Endothelial cell of umbilical vein (primary cell): Measurements from ENCODE around the gene ADAM22. TPM values are rescaled to one million over a fixed set of nuclear protein-coding genes. Genes with fewer than 3 reads are reported as not detected.

Source experiments
- BruUV-seq: library from RNA; stranded (reverse); fragments of 400-500 nt; replicated peaks from 2 replicates; lab custom pipeline; 2021; lab: Mats Ljungman, UMichigan
- CTCF ChIA-PET: fragments of 300-600, 350-600 bp; sonication (Branson Sonifier 250); formaldehyde crosslinking; loops from one replicate; lab custom pipeline; 2021; ENCODE audit warnings: antibody characterized with exemption, inconsistent platforms; lab: Charles Lee
- POLR2A ChIA-PET: fragments of 300-600, 350-600 bp; sonication (Branson Sonifier 250); formaldehyde crosslinking; loops from one replicate; lab custom pipeline; 2021; ENCODE audit warnings: antibody characterized with exemption, inconsistent platforms; lab: Charles Lee
- DNase-seq: peaks from one replicate; pipeline ENCODE4 v3.0.0-alpha.2; 2011; ENCODE audit warnings: low read depth, low spot score
- FAIRE-seq: peaks from 2 replicates; lab custom pipeline; 2011; peaks lifted over from hg19 to GRCh38; lab: Jason Lieb, UNC
- H2AFZ ChIP-seq: 2 replicates; pipeline ENCODE4 v1.6.0; 2012; ENCODE audit warnings: low read depth, low read length, control low read depth, inconsistent platforms
- H3K27ac ChIP-seq: 2 replicates; pipeline ENCODE4 v1.5.1; 2011; ENCODE audit warnings: low read depth, mild to moderate bottlenecking, control low read depth, low read length, moderate library complexity; ENCODE audit not compliant: insufficient read depth
- H3K27me3 ChIP-seq, 2 experiments: 2 replicates each; pipeline versions ENCODE4 v1.6.0 to v1.6.1; 2011; ENCODE audit warnings: low read length in 2 of 2, mixed read lengths in 1 of 2; ENCODE audit not compliant: control insufficient read depth in 2 of 2, insufficient read depth in 2 of 2
- H3K36me3 ChIP-seq, 2 experiments: 2 replicates in 1 of 2; 3 replicates in 1 of 2; pipeline ENCODE4 v1.5.1; 2011; ENCODE audit warnings: low read length in 2 of 2, mild to moderate bottlenecking in 1 of 2, moderate library complexity in 1 of 2; ENCODE audit not compliant: control insufficient read depth in 2 of 2, insufficient read depth in 2 of 2; ENCODE audit errors: extremely low read depth in 1 of 2
- H3K4me1 ChIP-seq: 3 replicates; pipeline ENCODE4 v1.5.1; 2011; ENCODE audit warnings: mild to moderate bottlenecking, low read length; ENCODE audit not compliant: control insufficient read depth, insufficient read depth; ENCODE audit errors: extremely low read depth
- H3K4me2 ChIP-seq: 2 replicates; pipeline ENCODE4 v1.6.1; 2011; ENCODE audit warnings: low read length, control low read depth, mixed read lengths; ENCODE audit not compliant: insufficient read depth
- H3K4me3 ChIP-seq, 3 experiments: fragments of 200-600 bp in 1 of 3; sonication (generic), shearing (Covaris generic) in 1 of 3; replicated peaks in 1 of 3; 2 replicates each; pipeline ENCODE4 v1.5.1; 2011 to 2016; ENCODE audit warnings: control low read depth in 3 of 3, low read length in 3 of 3, mild to moderate bottlenecking in 2 of 3, inconsistent platforms in 1 of 3, low read depth in 1 of 3, moderate library complexity in 1 of 3; ENCODE audit not compliant: insufficient read depth in 1 of 3
- H3K79me2 ChIP-seq: 2 replicates; pipeline ENCODE4 v1.6.0; 2012; ENCODE audit warnings: low read length, inconsistent platforms; ENCODE audit not compliant: control insufficient read depth, insufficient read depth
- H3K9ac ChIP-seq: replicated peaks from 2 replicates; pipeline ENCODE3; 2011; ENCODE audit warnings: low read length, control low read depth; ENCODE audit not compliant: insufficient read depth; ENCODE audit errors: extremely low read depth
- H3K9me1 ChIP-seq: replicated peaks from 3 replicates; pipeline ENCODE4 v1.6.0; 2011; ENCODE audit warnings: mild to moderate bottlenecking, low read length; ENCODE audit not compliant: control insufficient read depth, insufficient read depth; ENCODE audit errors: extremely low read depth
- H3K9me3 ChIP-seq: replicated peaks from 2 replicates; pipeline ENCODE4 v1.5.1; 2012; ENCODE audit warnings: low read length, inconsistent platforms; ENCODE audit not compliant: control insufficient read depth, insufficient read depth
- H4K20me1 ChIP-seq: replicated peaks from 2 replicates; pipeline ENCODE3; 2011; ENCODE audit warnings: mild to moderate bottlenecking, low read length; ENCODE audit not compliant: control insufficient read depth, insufficient read depth; ENCODE audit errors: extremely low read depth
- EZH2 ChIP-seq: IDR thresholded peaks from 2 replicates; pipeline ENCODE4 v1.6.1; 2012; ENCODE audit warnings: borderline replicate concordance, low read depth, mild to moderate bottlenecking, moderate library complexity, low read length, inconsistent platforms; ENCODE audit not compliant: severe bottlenecking
- FOS ChIP-seq: IDR thresholded peaks from 2 replicates; pipeline ENCODE4 v1.6.1; 2011; ENCODE audit warnings: mild to moderate bottlenecking, low read length, moderate library complexity, borderline replicate concordance; ENCODE audit not compliant: insufficient read depth
- GATA2 ChIP-seq: IDR thresholded peaks from 2 replicates; pipeline ENCODE4 v1.7.0; 2011; ENCODE audit warnings: low read depth, mild to moderate bottlenecking, moderate library complexity, mixed read lengths, low read length; ENCODE audit not compliant: insufficient read length, insufficient read depth
- JUN ChIP-seq: IDR thresholded peaks from 2 replicates; pipeline ENCODE4 v1.6.1; 2011; ENCODE audit warnings: borderline replicate concordance, low read depth; ENCODE audit not compliant: insufficient read length, insufficient read depth
- MYC ChIP-seq: IDR thresholded peaks from one replicate; pipeline ENCODE4 v1.6.1; 2011; ENCODE audit warnings: mild to moderate bottlenecking, low read depth, low read length
- POLR2A ChIP-seq: IDR thresholded peaks from 2 replicates; pipeline ENCODE4 v1.6.1; 2012; ENCODE audit warnings: low read depth, mild to moderate bottlenecking, control low read depth, low read length
- POLR2AphosphoS5 ChIP-seq: IDR thresholded peaks from 2 replicates; pipeline ENCODE4 v1.6.1; 2012; ENCODE audit warnings: low read depth, mild to moderate bottlenecking, control low read depth, low read length, moderate library complexity; ENCODE audit not compliant: insufficient read depth
- dilution Hi-C: fragments of 300-500 bp; cut with MboI; formaldehyde crosslinking; loops from one replicate; pipeline ENCODE4 v1.15.0; 2019; ENCODE audit warnings: low sequenced_read_pairs; ENCODE audit not compliant: extremely low pct_ligation_motif_present
- intact Hi-C: fragments of 100-400 bp; cut with micrococcal nuclease; formaldehyde crosslinking; loops from one replicate; pipeline ENCODE4 v1.10.0; 2022
- polyA plus RNA-seq, 4 experiments: library from polyadenylated mRNA; depleted of rRNA in 3 of 4; stranded (reverse) in 3 of 4; unstranded in 1 of 4; fragments of >200 nt; gene quantifications; 2 replicates each; pipeline versions ENCODE4 v1.2.1 to v1.2.3, GENCODE V29; 2011 to 2012; ENCODE audit warnings: missing spikeins in 1 of 4
- total RNA-seq: library from RNA; stranded (reverse); gene quantifications from 2 replicates; pipeline ENCODE4 v1.2.3, GENCODE V29; 2021
- TF ChIP-seq, protein P1 (sequence below): IDR thresholded peaks from 2 replicates; pipeline ENCODE4 v1.6.1; 2011; ENCODE audit not compliant: insufficient read depth, insufficient read length
- TF ChIP-seq, protein P2 (sequence below), 2 donors: IDR thresholded peaks; 1 replicate in 1 of 2; 2 replicates in 1 of 2; pipeline ENCODE4 v1.5.1; 2011; ENCODE audit warnings: low read length in 2 of 2, mild to moderate bottlenecking in 2 of 2, moderate library complexity in 2 of 2, control low read depth in 1 of 2, inconsistent platforms in 1 of 2, low read depth in 1 of 2; ENCODE audit not compliant: insufficient read depth in 1 of 2; ENCODE audit errors: extremely low read depth in 1 of 2

Gene ADAM22
- total and polyA plus RNA-seq, 2 donors (not counting 3 experiments of a cell fraction or from before 2014, with no cell fraction given) = 0.33 to 0.53 TPM

DNA sequence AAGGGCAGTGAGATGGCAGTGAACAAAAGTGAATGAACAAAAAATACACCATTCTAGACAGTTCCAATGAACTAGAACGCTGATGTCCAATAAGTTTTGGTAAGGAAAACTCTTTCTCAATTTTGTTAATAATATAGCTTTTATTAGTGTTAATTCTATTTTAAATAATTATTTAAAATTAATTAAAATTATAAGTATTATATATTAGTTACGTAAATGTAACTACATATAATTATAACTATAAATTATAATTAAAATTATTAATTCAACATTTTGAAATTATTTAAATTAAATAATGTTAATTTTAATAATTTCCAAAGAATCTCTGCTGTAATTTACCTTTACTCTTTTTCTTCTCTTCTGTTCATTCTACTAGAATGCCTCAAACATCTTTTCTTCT, 280.4 kb downstream of the ADAM22 start:
- no peaks in the 10 kb centered on the region for H3K9me1 ChIP-seq
- no peak overlapping the region for H3K4me3 ChIP-seq
- dilution Hi-C loops = no loop called here
- no peak overlapping the region for H3K4me2 ChIP-seq
- H3K9me3 ChIP-seq = no peaks in the 10 kb centered on the region
- no peak for FAIRE-seq
- ChIA-PET CTCF (interaction anchor here (1.1 kb wide), 1 partner anchor 10 kb away, joined by 3 read pairs; no protein-coding TSS in a partner anchor), POLR2A (no interaction called here)
- peaks cover 4% of the 10 kb centered on the region for H4K20me1 ChIP-seq
- no peak overlapping the region for H2AFZ ChIP-seq
- intact Hi-C loops = loop anchor here (10.0 kb wide), 1 partner anchor 280 kb away; the partner anchor contains the start of gene ADAM22
- H3K4me1 ChIP-seq = peaks cover 8% of the 10 kb centered on the region
- H3K36me3 ChIP-seq = peaks cover 21 to 30% of the 10 kb centered on the region in 2 experiments
- BruUV-seq = no TSS peak
- TF ChIP-seq POLR2AphosphoS5 = no peak
- no peak for TF ChIP-seq FOS
- no peak for TF ChIP-seq POLR2A
- TF ChIP-seq, protein P1, sequence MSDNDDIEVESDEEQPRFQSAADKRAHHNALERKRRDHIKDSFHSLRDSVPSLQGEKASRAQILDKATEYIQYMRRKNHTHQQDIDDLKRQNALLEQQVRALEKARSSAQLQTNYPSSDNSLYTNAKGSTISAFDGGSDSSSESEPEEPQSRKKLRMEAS = no peak
- TF ChIP-seq JUN = no peak
- no peak for TF ChIP-seq EZH2
- TF ChIP-seq, protein P2, sequence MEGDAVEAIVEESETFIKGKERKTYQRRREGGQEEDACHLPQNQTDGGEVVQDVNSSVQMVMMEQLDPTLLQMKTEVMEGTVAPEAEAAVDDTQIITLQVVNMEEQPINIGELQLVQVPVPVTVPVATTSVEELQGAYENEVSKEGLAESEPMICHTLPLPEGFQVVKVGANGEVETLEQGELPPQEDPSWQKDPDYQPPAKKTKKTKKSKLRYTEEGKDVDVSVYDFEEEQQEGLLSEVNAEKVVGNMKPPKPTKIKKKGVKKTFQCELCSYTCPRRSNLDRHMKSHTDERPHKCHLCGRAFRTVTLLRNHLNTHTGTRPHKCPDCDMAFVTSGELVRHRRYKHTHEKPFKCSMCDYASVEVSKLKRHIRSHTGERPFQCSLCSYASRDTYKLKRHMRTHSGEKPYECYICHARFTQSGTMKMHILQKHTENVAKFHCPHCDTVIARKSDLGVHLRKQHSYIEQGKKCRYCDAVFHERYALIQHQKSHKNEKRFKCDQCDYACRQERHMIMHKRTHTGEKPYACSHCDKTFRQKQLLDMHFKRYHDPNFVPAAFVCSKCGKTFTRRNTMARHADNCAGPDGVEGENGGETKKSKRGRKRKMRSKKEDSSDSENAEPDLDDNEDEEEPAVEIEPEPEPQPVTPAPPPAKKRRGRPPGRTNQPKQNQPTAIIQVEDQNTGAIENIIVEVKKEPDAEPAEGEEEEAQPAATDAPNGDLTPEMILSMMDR (IDR thresholded peaks at IDR 0.05; ENCODE audit: extremely low read depth in 1 of 2, insufficient read depth in 1 of 2, low read depth in 1 of 2, low read length in 2 of 2) = no peak
- no peak for TF ChIP-seq GATA2
- TF ChIP-seq MYC = no peak
- no peak for DNase-seq
- no peak overlapping the region for H3K27ac ChIP-seq
- no peaks in the 10 kb centered on the region for H3K27me3 ChIP-seq
- peaks cover 61% of the 10 kb centered on the region for H3K79me2 ChIP-seq
- no peak overlapping the region for H3K9ac ChIP-seq
